SH-SY5Y (cell line): ENCODE measurements around the gene TMEM184A.

Source experiments
- GATA2 ChIP-seq: IDR thresholded peaks from 2 replicates; pipeline ENCODE4 v1.6.1; 2011; ENCODE audit warnings: mild to moderate bottlenecking, low read depth, low read length
- GATA3 ChIP-seq: IDR thresholded peaks from 2 replicates; pipeline ENCODE4 v1.6.1; 2011; ENCODE audit warnings: low read depth, mild to moderate bottlenecking, low read length, moderate library complexity

TMEM184A gene

GRCh38 chr7:1505731-1506550, 50.1 kb downstream of the TMEM184A start:
- TF ChIP-seq GATA3 (no peak), GATA2 (no peak)

DNA sequence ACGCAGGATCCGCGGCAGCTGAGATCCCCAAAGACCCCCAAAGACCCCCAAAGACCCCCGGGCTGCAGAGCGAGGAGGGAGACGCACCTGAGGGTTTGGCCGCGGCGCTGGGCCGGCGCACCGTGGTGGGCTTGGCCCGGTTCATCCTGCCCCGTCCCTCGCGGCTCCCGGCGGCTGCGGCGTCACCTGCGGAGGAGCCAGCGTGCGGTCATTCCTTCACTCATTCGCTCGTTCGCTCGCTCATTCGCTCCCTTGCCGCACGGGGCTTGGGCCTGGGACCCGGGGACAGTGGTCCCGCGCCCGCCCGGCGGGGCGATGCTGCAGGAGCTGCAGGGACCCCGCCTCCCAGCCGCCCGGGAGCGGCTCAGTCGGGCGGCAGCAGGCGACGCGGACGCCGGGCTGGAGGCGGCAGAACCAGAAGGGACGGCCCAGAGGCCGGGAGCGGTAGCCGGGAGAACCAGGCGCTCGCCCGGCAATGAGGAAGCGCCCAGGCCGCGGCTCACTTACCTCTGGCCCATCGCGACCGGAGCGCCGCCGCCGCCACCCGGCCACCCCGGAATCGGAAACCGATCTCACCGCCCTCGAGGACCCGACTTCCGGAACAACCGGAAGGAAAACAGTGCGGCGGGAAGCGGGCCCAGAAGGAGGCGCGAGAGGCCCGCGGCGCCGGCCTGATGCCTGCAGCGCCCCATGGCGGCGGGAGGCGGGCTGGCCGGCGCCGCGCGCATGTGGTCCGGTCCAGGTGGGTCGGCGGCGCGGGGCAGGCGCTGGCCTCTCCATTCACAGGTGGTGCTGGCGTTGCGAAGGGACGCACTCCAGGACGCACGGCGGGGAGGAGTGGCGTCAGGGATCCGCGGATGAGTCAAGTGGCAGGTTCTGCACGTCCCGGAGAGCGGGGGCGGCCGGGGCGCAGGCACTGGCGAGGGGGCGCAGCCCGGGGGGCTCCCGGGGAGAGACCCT, 51.9 kb downstream of the TMEM184A start, which contains the start of gene INTS1:
TSS of gene INTS1 (minus strand) at position 574 of the 960 bp plus-strand sequence. CDS start at position 145, 429 bp downstream.
- TF ChIP-seq GATA2 (no peak), GATA3 (no peak)

DNA sequence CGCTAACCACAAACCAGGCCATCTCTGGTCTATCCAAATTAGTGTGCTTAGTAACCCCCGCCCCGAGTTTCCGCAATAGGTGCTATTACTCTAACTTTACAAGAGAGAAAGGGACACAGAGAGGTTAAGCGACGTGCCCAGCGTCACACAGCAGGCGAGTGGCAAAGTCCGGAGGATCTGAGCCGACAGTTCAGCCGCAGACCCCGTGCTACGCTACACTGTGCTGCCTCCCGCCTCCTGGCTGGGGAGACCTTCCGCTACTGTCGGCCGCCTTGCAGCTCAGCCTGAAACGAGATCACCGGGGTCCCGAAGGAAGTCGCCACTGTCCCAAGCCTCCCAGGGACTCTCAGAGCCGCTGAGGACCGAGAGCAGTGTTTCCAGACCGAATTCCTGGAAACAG, 52.6 kb downstream of the TMEM184A start:
- TF ChIP-seq GATA3 (no peak), GATA2 (no peak)

- TF ChIP-seq GATA2 (no peak), GATA3 (no peak)
Observed at GRCh38 chr7:1502845-1503244, 53.2 kb downstream of the TMEM184A start.

GRCh38 chr7:1501487-1502270, 54.3 kb downstream of the TMEM184A start:
- no peak for TF ChIP-seq GATA3
- no peak for TF ChIP-seq GATA2

DNA sequence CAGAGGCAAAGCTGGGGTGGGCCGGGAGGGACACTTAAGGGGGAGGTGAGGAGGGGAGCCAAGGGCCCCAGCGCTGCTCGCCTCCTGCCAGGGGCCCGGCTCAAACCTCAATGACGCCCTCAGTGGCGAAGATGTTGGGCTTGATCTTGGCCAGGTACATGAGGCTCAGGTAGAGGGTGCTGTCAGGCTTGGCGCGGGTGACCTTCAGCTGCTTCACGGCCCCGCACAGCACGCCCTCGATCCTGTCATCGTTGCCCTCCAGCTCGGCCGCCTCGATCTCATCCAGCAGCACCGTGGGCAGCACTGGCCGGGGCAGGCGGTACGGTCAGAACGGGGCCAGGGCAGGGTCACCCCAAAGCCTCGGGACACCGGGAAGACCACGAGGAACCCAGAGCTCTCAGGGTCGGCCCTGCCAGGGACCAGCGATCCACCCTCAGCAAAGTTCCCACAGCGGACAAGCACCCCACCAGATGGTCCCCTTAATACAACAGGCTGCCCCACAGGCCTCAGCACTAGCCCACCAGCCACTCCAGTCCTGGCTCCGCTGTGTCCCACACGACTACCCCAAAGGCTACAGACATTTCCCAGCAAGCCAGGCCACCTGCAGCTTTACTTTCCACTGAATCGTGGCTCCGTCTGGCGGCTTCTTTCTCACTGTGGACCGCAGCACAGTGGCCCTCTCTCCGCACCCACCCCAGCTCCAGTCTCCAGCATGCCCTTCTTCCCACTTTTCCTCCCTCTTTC, 55.8 kb downstream of the TMEM184A start:
- TF ChIP-seq GATA2 (no peak), GATA3 (no peak)

DNA sequence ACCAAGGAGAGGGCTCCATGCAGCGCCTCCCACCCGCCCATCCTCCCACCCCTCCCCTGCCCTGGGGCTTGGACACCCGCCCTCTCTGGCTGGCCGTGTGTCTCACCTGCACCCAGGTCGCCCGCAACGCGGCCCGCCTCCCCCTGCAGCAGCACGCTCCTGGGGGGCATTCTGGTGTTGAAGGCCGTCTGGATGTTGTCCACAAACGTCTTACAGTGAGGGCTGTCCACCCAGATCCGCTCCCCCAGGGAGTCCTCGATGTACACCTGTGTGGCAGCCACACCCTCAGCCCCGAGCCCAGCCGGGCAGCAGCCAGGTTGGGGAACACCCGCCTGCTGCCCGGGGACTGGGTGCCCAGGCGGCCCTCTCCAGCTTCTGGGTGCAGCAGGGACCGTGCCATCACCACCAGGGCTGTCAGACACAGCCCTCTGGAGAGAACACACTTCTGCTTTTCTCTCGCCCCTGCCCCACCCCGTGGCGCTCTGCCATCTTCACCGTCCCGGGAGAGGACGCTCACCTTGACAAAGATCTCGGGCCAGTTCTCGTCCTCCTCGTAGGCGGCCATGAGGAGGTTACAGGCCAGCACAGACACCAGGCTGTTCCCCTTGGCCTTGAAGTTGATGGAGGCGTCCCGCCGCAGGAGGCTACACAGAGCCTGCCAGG, 56.5 kb downstream of the TMEM184A start:
- TF ChIP-seq GATA2 (no peak), GATA3 (no peak)

DNA sequence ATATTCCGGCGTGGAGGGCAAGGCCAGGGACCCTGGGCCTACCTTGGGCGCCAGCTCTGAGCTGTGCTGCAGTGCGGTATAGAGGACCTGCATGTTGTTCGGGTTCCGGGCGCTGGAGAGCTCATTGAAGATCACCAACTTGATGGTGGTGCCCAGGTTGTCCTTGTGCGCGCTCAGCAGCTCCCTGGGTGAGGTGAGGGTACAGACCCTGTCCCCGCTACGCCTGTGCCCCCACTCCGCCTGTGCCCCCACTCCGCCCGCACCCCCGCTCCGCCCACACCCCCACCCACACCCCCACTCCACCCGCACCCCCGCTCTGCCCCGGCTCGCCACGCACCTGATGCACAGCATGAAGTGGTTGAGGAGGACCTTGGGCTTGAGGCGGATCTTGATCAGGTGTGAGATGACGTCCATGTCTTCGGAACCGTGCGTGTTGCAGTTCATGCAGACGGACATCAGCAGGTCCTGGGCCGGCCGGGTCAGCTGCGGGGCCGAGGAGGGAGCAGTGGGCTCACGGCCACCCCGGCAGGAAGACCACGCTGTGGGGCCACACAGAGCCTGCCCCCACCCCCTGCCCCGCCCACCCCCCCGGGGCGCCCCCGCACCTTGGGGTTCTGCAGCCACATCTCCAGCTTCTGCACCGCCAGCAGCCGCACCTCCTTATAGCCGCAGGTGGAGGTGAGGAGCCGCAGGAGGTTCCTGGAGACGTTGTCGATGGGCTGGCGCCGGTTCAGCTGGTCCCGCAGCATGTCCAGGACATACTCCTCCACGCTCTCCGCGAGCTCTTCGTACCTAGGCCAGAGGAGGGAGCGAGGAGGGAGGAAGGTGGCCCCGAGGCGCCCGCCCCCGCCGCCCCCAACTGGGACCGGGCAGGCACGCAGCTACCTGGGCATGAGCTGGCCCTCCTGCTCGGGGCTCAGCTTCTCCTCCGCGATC, 57.4 kb downstream of the TMEM184A start:
- TF ChIP-seq GATA3 = no peak
- TF ChIP-seq GATA2 = no peak

DNA sequence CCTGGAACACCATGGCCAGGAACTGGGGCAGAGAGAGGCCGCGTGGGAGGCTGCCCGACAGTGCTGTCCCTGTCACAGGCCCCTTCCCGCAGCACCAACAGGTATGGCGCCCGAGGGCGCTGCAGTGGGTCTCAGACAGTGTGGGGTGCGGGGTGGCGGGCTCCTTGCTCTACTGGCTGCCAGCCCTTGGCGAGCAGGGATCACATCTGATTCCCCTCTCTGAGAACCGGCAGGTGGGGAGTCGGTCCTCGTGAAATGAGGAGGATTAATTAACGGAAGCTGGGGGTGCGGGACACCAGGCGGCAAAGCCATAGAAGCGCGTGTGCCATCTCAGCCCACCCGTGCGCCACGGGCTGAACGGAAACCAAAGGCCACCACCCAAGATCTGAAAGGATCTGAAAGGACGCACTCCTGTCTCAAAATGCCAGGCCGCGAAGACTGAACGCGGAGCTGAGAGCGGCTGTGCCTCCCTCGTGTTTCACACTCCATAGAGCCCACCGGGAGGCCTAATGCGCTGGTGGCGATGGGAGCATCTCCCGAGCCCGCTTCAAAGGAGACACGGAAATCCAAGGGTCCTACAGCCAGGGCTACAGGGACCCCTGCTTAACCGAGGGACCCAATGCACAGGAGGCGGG, 58.6 kb downstream of the TMEM184A start:
- no peak for TF ChIP-seq GATA3
- no peak for TF ChIP-seq GATA2

DNA sequence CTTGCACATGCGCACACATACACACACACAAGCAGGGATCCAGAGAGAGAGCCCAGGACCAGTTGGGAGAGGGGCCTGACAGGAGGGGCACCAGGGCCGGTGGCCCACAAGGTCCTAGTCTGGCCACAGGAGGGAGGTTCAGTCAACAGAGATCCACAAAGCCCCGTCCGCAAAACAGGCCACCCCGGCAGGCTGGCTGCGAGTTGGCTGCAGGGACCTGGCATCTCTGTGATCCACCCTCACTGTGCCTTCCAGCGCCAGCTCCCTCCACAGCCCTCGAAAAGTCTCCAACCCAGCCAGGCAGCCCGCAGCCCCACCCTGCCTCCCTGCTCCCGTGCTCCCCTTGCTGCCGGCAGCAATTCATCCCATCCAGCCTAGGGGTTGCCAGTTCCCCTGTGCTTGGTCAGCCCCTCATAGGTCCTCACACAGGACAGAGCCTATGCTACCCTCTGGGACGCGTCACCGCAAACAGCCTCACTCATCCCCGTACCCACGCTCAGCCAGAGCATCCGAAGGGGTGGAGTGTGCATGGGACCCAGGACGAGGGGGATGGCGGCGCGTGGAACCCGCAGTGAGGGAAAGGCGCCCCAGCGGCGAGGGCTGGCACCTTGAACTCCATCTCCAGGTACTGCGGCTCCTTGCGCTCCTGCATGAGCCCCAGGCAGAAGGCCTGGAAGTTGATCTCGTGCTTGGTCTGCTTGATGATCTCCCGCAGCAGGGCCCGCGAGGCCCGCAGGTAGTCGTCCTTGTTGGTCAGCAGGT, 59.3 kb downstream of the TMEM184A start:
- no peak for TF ChIP-seq GATA2
- no peak for TF ChIP-seq GATA3
